Cerebellar nuclear complex (tissue), 1 donor: ENCODE results near the gene STYXL2.

ENCODE experiments used
- DNase-seq, 2 experiments: peaks; one replicate each; lab custom pipeline; 2025; lab: John Stamatoyannopoulos, UW

STYXL2 gene

GRCh38 chr1:167136806-167137205 lies 42.9 kb downstream of the STYXL2 start:
- no peak for DNase-seq

DNA sequence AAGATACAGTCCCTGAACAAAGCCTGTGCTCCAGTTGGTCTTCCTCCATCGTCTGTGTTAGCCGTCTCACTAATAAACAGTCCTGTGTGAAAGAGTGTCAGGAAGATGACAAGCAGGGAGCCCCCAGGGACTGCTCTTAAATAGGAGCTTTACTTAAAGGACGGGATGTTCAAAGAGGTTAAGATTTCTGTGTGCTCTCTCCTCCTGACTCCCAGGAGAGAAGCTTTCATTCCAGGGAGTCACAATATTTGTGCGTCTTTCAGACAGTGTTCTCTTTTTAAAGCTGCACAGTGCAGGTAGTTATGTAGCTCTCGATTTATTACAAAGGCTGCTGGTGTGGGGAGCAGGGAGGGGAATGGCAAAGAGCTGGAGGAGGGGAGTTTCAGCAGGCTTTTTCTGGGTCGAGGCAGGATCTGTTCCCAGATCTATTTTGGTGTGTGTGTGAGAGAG lies 43.5 kb downstream of the STYXL2 start:
- DNase-seq, result peak in 1 of 2 experiments; percentile 68

GRCh38 chr1:167137793-167138510 lies 44.1 kb downstream of the STYXL2 start:
- no peak for DNase-seq

GRCh38 chr1:167138703-167139102 lies 44.8 kb downstream of the STYXL2 start:
- DNase-seq, result no peak

GRCh38 chr1:167141963-167142362 lies 48.1 kb downstream of the STYXL2 start:
- DNase-seq, result no peak
